Thyroid gland (tissue), 4 donors: ENCODE results near the gene ACADVL.

ENCODE experiments used
- POLR2A ChIP-seq, 2 donors: fragments of 450-650 bp; IDR thresholded peaks; one replicate each; pipeline ENCODE4 v1.6.1; 2017; ENCODE audit warnings: antibody characterized with exemption in 2 of 2, mild to moderate bottlenecking in 2 of 2, moderate library complexity in 1 of 2
- TF ChIP-seq, protein P1 (sequence below), 6 experiments: fragments of 200-600 bp in 3 of 6; fragments of 450-650 bp in 3 of 6; sonication (generic) in 3 of 6; IDR thresholded peaks; one replicate each; pipeline ENCODE4 v1.5.1; 2016 to 2019; ENCODE audit warnings: antibody characterized with exemption in 6 of 6, mild to moderate bottlenecking in 2 of 6, inconsistent platforms in 1 of 6, moderate library complexity in 1 of 6

GRCh38 chr17:7236808-7237207, 17.1 kb downstream of the ACADVL start:
- TF ChIP-seq POLR2A (IDR thresholded peaks at IDR 0.05): no peak
- TF ChIP-seq, protein P1, sequence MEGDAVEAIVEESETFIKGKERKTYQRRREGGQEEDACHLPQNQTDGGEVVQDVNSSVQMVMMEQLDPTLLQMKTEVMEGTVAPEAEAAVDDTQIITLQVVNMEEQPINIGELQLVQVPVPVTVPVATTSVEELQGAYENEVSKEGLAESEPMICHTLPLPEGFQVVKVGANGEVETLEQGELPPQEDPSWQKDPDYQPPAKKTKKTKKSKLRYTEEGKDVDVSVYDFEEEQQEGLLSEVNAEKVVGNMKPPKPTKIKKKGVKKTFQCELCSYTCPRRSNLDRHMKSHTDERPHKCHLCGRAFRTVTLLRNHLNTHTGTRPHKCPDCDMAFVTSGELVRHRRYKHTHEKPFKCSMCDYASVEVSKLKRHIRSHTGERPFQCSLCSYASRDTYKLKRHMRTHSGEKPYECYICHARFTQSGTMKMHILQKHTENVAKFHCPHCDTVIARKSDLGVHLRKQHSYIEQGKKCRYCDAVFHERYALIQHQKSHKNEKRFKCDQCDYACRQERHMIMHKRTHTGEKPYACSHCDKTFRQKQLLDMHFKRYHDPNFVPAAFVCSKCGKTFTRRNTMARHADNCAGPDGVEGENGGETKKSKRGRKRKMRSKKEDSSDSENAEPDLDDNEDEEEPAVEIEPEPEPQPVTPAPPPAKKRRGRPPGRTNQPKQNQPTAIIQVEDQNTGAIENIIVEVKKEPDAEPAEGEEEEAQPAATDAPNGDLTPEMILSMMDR (IDR thresholded peaks at IDR 0.05): no peak
